Astrocyte of the hippocampus (primary cell): ENCODE data around the gene RPAP3.

Experiments used
- DNase-seq: peaks from one replicate; pipeline ENCODE4 v3.0.0; 2011; ENCODE audit warnings: low read depth, low spot score

The RPAP3 gene

DNA sequence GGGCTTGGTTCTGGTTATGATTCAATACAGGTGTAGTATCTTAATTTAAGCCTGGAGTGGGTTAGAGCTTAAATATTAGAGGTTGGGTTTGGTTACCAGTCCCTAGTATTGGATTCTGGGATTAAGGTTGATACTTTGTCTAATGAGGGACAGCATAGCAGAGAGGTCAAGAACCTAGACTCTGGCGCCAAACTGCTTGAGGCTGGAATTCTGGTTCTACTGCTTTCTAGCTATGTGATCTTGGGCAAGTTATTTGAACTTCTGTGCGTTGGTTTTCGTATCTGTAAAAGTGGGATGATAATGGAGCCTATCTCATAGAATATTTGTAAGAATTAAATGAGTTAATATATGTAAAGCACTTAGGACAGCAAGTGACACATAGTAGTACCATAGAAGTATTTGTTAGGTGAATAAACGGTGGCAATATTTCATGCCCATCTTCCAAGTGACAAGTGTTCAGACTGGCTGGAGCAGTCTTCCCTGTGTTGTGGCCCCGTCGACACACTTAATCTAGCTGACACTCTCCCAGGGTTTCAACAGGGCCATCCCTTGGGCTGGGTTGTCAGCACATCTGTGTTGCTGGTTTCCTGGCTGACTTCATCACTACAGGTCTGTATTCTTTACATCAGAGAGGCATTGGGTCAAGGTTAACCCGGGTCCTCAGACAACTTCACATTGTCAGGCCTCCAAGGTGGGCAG lies 16.5 kb upstream of the RPAP3 start:
- DNase-seq = no peak

DNA sequence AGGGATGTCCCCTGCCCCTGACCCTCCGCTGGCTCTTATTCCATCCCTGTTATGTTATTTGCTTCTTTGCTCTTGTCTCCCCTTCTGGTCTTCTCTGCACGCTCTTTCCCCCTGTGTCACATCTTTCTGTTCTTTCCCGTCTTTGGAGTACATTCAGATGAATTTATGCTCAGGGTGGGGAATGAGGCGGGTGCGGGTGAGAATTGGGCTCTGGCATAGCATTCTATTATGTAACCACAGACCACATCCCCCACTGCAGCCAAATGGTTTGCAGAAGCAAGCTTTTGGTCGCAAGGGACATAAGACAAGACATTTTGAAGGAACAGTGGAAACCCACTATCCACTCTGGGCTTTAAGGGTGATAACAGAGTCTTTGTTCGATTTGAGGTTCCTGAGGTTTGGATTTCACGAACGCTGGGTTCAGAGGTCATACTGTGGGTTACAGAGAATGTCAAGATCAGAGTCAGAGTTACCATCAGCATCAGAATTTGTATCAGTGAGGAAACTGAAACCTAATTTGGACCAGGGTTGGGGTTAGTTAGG lies 15.7 kb upstream of the RPAP3 start:
- no peak for DNase-seq

DNA sequence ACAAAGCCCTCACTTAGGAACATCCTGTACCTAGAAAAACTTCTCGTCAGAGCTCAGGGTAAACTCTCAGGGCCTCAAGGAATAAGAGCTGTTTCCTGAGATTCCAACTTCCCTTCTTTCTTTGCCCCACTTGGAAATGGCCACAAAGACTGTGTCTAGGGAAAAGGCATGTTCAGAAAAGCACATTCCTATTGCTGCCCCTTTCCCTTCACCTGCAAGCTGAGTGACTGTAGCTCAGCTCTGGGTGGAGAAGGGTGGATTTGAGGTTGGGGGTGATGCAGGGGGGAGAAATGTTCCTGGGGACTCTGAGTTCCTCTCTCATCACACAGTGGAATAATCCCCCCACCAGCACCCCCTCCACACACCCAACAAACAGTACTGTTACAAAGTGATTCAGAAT lies 12.7 kb upstream of the RPAP3 start:
- no peak for DNase-seq

DNA sequence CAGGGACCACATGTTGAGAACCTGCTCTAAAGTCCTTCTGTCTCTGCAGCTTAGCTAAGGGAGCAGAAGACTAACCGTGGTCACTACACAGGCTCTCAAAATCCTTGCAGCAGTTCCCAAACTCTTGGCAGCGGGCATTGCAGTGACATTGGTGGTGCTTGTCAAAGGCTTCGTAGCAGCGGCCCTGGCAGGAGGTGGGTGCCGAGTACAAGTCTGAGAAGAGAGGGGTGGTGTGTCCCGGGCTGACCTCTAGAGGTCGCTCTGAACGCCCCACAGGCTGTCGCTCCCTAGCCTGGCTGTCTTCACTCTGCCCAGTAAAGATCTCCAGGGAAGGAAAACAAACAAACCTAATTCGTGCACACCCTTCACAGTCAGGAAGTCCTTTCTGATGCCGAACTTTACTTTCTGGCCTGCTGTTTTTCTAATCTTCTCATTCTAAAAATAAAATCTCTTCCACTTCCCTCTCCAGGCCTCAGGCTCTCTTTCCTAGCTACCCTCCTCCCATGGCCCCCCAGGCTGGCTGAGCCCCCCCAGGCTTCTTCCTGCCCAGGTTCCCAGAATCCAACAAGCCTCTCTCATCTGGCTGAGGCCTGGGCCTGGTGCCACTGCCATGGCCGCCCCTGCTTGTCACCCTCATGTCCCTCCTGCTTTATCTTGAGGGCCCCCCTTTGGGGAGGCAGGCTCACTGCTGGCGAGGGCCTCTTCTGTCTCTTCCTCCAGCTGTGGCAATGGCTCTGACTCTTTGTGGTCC lies 11.8 kb upstream of the RPAP3 start:
- peak; percentile 90 for DNase-seq

DNA sequence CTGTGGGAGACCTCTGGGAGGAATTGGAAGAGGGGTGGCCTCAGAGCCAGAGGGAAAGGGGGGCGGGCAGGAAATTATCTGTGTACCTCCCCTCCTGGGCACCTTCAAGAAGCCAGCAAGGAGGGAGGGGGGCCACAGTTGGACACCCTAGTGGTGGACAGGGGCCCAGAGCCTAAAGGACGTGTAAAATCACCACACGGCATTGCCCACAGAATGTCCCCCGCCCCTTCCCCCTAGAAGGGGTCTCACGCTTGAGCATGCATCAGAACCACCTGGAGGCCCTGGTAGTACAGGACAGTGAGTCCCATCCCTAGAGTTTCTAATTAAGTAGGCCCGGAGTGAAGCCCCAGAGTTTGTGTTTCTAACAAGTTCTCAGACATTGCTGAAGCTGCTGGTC lies 11.2 kb upstream of the RPAP3 start:
- no peak for DNase-seq

DNA sequence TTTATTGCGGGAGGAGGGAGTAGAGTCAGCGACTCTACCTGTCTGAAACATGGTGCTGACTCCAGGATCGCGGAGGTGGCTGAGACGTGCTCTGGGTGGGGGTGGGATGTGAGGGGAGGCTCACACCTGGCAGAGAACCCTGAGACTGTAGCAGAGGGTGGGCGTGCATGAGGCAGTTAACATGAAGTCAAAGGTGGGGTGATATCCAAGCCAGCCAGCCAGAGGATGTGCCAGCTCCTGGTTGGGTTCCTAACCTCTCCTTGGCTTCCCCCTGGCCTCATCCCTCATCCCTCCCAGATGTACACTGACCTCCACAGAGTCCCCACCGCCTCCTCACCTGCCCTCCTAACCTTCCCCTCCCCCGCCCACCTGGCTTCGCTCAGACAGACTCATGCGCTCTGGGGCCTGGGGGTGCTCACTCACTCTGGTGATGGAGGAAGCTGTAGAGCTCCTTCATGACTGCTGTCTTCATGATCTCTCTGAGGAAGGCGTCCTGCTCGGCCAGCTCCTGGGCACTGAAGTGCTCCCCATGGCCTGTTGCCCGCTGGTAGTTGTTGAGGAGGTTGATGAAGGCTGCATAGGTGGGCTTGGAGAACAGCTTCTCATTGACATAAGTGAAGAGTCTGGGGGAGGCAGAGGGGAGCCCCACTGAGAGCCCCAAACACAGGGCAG lies 10.2 kb upstream of the RPAP3 start:
- DNase-seq = no peak

DNA sequence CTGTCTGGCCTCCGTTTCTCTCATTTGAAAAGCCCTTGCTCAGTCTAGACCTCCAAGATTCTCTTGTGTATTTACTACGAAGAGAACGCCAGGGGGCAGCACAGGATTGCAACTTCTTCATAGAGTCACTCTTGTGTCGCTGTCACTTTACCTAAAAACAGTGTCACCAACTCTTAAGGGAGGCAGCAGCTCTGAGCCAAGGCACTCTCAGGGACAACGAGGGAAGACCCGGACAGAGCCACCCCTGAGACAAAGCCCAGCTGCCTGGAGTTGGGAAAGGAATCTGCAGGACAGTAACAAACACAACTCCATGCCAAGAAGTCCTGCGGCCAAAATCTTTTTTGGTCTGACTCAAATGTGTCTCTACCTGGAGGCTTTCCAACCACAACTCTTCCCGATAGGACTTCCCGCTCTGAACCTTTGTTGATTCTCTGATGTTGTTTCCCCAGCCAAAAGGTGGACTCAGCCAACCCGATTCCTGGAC lies 9.6 kb upstream of the RPAP3 start:
- peak; percentile 80 for DNase-seq

DNA sequence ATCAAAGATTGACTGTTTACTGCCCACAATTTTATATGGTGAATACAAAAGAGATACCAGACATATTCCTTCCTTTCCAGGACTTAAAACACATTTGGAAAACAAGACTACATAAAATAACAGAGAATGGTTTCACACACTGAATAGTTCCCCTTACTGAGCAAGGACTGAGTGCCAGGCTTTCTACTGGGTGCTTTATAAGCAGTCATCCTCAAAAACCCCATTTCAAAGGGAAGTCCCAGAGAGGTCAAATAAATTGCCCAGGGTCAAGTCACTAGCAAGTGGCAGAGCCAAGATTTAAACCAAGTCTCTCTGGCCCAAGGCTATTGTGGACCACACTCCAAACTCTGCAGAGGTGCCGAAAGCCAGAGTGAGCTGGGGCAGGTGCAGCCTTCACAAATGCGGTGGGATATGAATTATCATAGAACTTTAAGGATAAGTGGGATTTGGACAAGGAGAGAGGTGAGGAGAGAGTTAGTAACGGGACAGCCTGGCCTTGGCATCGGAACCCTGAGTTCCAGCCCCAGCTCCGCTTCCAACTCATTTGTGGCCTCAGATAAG lies 9.1 kb upstream of the RPAP3 start:
- DNase-seq = no peak

DNA sequence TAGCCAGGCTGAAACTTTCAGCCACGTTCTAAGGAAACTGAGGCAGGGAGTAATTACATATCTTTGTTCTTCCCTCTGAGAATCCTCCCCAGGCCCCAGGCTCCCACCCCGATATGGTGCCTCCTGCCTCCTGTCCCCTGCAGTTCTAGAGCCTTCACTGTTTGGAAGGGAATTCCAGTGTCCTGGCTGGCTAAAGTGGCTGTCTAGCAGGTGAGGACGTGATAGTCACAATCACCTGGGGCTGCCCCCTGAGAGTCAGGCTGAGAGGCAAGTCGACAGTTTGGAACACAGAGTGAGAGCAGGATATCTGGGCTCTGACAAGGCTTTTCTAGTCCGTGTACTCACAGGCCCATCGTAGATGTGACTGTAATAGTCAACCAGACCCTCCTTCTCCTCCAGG lies 6.3 kb upstream of the RPAP3 start:
- DNase-seq = no peak

DNA sequence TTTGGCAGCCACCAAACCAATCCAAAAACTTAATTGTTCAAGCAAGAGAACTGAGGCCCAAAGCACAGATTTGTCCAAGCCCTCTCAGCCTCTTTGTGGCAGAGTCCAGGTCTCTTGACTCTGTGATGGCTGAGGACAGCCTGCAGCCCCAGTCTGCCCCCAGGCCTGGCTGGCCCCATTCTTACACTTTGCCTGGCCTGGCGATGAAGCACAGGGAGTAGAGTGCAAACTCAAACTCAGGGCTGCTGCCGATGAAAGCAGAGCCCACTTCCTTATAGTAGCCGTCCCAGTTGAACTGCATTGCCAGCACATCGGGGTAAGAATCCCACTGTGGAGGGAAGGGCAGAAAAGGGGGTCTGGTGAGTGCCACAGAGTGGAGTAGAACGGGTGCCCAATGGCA lies 5.6 kb upstream of the RPAP3 start:
- DNase-seq = no peak

DNA sequence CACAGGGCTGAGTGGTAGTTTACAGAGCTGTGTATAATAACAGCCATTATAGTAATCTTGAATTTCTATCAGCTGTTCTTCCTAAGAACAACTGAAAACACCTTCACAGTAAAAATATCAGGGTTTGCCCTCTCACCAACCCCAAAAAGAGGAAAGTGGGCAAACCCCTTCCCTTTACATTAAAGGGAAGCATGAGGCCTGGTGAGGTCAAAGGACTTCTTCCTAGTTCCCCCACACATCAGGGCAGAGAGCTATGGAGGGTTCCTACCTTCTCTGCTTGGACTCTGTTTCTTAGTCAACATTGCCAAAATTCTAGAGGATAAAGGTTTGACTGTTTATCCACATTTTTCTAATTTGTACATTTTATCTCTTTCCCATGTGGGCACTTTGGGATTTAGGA lies 4.4 kb upstream of the RPAP3 start:
- no peak for DNase-seq

DNA sequence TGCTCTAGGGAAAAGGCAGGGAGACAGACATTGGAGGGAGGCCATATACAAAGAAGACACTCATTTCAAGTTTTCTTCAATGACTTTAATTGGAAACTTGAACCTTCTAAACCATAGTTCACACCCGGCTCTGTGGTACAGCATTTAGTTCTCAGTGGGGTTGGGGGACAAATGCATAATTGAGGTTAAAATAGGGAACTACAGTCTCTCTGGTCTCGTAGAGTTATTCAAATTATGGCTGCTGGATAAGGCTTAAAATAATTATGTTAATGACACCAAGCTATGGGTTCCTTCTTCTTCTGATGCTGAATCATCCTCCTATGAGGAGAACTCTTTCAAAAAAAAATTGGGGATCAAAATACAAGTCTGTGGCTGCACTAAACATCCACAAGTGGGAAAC lies 3.8 kb upstream of the RPAP3 start:
- no peak for DNase-seq

DNA sequence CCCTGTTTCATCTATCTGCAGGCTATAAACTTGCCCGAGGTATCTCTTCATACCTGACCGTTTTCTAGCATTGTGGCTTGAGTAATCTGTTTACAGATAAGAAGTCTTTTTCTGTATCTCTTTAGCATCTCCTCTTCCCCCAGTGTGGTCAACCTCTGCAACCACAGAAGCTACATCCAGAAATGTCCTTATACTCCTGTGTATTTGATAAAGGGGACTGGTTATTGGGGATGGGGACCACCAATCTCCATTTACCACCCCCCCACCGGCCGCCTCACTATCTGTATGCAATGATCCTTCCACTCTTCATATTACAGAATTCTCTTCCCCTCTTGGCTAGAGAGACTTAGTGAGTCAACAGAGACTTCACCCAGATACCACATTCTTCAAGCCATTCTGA lies 3.4 kb upstream of the RPAP3 start:
- DNase-seq = no peak

DNA sequence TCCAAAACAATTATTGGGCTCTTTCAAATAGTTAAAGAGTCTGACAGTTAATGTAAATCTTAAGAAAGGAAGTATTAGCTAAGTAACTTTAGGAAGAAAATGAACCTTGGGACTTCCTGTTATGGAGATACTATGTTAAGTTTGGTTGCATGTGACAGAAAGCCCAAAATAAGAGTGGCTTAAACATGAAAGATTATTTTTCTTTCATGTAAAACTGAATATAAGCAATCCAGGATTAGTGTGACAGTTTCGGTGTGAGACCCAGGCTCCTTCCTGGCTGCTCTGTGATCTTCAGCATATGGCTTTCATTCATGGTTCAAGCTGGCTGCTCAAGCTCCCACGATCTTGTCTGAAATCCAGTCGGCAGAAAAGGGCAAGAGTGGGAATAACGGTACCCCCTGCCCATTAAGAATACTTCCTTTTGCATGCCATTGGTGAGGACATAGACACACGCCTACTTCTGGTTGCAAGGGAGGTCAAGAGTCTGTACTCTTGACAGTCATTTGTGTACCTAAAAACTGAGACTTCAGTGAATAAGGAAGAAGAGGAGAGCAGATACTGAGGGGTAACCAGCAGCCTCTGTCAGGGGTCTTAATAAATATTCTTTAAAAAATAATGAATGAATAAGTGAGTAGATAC lies 2.2 kb upstream of the RPAP3 start:
- DNase-seq = no peak

DNA sequence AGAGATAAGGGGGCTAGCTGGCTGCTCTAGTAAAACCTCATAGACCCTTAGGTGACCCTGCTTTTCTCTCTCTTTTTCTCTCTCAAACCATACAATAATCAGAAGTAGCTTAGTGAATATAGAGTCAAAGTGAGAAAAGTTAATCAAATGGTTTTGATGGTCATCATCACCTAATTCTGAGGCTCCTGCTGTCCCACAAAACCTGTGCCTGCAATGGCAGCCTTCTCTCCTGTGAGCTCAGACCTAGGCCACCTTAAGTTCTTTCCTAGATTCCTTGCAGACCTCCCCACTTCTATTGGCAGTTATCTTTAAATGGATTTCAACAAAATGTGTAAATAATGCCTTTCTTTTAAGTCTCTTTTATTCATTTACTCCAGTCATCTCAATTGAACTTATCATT lies 1.5 kb upstream of the RPAP3 start:
- no peak for DNase-seq

DNA sequence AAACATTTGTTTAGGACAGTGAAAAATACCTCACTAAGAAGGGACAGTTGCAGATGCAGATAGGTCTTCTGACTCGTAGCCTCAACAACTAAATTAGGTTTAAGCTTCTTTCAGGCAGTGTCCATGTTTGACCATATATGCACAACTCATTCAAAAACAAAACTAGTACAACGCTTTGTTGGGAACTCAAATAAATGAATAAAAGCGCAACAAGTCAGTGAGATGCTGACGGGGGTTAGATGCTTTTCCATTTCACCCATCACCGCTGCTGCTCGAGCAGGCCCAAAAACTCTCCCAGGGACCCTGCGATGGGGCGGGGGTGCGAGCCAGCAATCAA lies 633 bp downstream of the RPAP3 start:
- DNase-seq = no peak

DNA sequence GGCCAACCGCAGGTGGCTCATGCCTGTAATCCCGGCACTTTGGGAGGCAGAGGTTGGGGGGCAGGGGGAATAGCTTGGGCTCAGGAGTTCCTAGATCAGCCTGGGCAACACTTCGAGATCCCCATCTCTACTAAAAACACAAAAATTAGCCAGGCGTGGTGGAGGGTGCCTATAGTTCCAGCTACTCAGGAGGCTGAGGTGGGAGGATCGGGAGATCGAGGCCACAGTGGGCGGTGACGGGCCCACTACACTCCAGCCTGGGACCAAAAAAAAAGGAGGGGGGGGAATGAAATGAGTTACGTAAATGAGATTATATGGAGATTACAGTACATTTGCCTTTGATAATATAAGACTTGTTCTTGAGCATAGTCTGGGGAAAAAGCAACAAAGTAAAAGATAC lies 1.1 kb downstream of the RPAP3 start:
- no peak for DNase-seq

DNA sequence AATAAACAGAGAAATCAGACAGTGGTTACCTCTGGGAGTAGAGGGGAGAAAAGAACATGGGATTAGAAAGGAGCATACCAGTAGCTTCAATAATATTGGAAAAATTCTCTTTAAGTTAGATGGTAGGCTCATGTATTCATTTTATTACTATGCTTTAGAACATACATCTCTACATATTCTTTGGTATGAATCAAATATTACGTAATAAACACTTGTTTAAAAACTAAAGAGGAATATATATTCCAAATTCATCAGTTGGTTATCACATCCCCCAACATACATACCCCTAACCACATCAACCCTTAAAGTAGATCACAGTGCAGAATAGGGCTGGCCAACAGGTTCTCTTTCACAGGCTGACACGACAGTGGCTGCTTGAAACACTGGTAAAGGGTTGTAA lies 5.6 kb downstream of the RPAP3 start:
- no peak for DNase-seq

DNA sequence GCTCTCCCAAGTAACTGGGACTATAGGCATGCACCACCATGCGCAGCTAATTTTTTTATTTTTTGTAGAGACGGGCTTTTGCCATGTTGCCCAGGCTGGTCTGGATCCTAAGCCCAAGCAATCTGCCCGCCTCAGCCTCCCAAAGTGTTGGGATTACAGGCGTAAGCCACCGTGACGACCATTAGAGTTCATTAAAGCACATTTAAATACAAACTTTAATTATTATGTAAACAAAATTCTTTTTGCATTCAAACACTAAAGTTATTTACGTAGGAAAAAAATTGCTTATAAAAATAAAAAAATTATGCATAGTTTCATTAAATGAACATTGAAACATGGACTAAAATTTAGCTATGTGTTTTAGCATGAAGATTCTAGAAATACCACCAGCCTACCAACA lies 7.2 kb downstream of the RPAP3 start:
- DNase-seq = no peak

DNA sequence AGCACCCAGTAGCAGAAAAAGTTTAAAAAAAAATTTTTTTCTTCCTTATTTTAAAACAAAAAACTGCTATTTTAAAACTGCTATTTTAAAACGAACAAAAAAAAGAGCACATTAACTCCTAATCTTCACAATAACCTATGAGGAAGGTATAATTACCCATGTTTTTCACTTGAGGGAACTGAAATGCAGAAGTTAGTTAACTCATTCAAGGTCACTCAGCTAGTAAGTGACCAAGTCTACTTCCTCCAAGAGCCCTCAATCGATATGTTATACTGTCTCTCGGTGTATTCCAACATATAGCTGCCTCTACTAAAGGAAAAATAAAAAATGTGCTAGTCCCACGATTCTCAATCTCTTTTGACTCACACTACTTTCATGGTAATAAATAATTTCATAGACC lies 7.8 kb downstream of the RPAP3 start:
- DNase-seq = no peak

DNA sequence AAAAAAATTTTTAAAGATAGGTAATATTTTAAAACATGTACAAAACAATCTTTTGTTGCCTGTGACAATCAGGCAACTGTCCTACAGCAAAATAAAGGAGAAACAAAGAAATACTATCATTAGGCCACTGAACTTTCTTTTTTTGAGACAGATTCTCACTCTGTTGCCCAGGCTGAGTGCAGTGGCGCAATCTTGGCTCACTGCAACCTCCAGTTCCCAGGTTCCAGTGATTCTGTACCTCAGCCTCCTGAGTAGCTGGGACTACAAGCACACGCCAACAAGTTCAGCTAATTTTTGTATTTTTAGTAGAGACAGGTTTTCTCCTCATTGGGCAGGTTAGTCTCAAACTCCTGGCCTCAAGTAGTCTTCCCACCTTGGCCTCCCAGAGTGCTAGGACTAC lies 16.6 kb downstream of the RPAP3 start:
- no peak for DNase-seq

DNA sequence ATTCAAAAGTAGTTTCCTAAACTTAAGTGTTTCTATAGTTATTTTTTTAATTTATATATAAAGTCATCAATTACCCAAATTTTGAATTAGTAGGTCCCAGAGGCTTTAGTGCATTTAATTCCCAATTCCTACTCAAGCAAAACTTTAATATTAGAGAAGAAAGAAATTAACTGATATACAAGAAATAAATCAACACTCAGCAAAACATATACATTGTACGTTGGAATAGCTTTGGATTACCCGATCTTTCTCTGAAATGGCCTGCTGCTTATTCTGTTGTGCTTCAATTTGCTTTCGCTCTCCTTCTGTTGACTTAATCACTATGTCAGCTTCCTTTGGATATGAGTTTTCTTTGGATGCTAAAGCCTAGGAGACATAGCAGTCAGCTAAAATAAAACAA lies 18.2 kb downstream of the RPAP3 start:
- DNase-seq = no peak
